Measurements from ENCODE around the gene ROR1.

GRCh38 chr1:63884486-63884885 lies 110.7 kb downstream of the ROR1 start:
- TF ChIP-seq CTCF (IDR thresholded peaks at IDR 0.05; ENCODE audit: low read depth, low read length), result no peak
- TF ChIP-seq MYC (IDR thresholded peaks at IDR 0.05; ENCODE audit: low read depth, low read length), result no peak
